Measurements from ENCODE around the gene CPNE5. TPM values are rescaled to one million over a fixed set of nuclear protein-coding genes. Genes with fewer than 3 reads are reported as not detected.

The CPNE5 gene
- total RNA-seq, 1 experiment from 2014 or later = not detected

DNA sequence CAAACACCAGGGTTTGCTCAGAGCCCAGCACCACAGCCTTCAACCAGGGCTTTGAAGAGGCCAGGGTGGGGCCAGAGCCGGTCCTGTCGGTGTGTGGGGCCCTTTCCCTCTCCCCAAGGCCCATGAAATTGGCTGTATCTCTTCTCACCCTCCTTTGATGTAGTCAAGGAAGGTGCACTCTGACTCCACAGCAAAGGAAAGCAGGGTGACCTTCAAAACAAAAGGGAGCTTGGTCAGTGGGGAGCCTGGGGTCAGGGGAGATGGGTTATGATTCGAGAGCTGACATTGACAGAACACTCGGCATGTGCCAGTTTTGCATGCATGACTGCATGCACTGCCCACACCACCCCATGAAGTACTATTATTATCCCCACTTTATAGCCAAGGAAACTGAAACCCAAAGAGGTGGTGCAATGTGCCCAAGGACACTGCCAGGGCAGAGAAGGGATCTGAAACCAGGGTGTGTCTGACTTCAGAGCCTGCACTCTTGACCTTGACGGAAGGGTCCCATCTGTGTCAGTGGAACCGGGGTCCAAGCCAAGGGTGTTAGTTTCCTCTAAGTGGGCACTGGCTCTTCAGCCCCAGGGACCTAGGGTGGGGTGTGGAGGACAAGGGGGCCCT is 86.2 kb downstream of the CPNE5 start:
- Histone ChIP-seq H3K4me1 (ENCODE audit: insufficient read depth, low read length) (peaks cover 43% of the 10 kb centered on the region), H3K9ac (ENCODE audit: low read length) (no peak overlapping the region), H3K4me3 (ENCODE audit: low read length) (no peak overlapping the region), H3K4me2 (ENCODE audit: low read length) (peak overlapping the region; percentile 18; the same call in 1 of the 2 replicates), H3K36me3 (ENCODE audit: low read depth, low read length) (no peaks in the 10 kb centered on the region), H3K9me2 (replicated peaks; ENCODE audit: low read length) (no peaks in the 10 kb centered on the region), H3K27ac (ENCODE audit: low read length) (peak overlapping the region; percentile 62), H3K79me2 (ENCODE audit: low read length) (no peaks in the 10 kb centered on the region), H3K27me3 (ENCODE audit: low read length) (no peaks in the 10 kb centered on the region), H4K20me1 (ENCODE audit: low read length) (no peaks in the 10 kb centered on the region), H2AFZ (ENCODE audit: low read length) (no peak overlapping the region), H3K9me3 (ENCODE audit: low read length) (no peaks in the 10 kb centered on the region), H3F3A (ENCODE audit: low read length, unreplicated experiment) (no peaks in the 10 kb centered on the region)
- DNase-seq (no peak), ATAC-seq (no peak)
- no TSS peak for BruUV-seq (replicated peaks)
- ChIA-PET CTCF (no interaction called here), POLR2A (ENCODE audit: unreplicated experiment) (no interaction called here)
- TF ChIP-seq EZH2 (IDR thresholded peaks at IDR 0.05; ENCODE audit: low read length, unreplicated experiment) (no peak), EZH2phosphoT487 (IDR thresholded peaks at IDR 0.05; ENCODE audit: borderline replicate concordance, low read length) (no peak)
- TF ChIP-seq, protein P1, sequence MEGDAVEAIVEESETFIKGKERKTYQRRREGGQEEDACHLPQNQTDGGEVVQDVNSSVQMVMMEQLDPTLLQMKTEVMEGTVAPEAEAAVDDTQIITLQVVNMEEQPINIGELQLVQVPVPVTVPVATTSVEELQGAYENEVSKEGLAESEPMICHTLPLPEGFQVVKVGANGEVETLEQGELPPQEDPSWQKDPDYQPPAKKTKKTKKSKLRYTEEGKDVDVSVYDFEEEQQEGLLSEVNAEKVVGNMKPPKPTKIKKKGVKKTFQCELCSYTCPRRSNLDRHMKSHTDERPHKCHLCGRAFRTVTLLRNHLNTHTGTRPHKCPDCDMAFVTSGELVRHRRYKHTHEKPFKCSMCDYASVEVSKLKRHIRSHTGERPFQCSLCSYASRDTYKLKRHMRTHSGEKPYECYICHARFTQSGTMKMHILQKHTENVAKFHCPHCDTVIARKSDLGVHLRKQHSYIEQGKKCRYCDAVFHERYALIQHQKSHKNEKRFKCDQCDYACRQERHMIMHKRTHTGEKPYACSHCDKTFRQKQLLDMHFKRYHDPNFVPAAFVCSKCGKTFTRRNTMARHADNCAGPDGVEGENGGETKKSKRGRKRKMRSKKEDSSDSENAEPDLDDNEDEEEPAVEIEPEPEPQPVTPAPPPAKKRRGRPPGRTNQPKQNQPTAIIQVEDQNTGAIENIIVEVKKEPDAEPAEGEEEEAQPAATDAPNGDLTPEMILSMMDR (conservative IDR thresholded peaks at IDR 0.05; ENCODE audit: low read depth, low read length) = no peak
- intact Hi-C loops (cut with micrococcal nuclease) = no loop called here

DNA sequence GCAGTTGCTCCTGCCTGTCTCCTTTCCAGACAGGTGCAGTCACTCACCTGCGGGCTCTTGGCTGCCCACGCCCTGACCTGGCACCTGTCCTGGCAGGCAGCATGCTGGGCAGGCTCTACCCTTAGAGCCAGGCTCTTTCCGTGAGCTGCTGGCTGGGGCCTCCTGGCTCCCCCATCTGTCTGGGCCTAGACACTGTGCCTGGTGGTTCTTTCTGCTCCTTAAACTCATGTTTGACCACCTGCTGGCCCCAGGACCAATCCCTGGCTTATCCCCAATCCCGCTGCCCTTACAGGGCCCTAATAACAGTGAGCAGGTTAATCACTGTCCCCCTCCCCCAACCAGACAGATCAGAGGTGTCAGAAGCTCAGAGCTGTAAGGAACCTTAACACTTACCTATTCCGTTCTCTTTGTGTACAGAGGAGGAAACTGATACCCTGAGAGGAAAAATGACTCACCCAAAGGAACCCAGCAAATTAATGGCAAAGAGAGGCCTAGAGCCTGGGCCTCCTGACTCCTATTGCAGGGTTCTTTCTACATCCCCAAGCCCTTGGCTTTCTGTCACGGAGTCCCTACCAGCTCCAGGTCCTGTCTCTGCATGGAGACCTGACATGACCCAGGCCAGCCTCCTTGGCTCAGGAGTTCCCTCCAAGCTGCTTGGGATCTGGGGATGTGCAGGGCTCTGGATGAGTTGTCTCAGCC is 86.9 kb downstream of the CPNE5 start:
- Histone ChIP-seq H3K9ac (ENCODE audit: low read length) (peak overlapping the region; percentile 18; the same call in 1 of the 2 replicates), H3K36me3 (ENCODE audit: low read depth, low read length) (no peaks in the 10 kb centered on the region), H3K4me2 (ENCODE audit: low read length) (peak overlapping the region; percentile 40), H3K9me3 (ENCODE audit: low read length) (no peaks in the 10 kb centered on the region), H3K27me3 (ENCODE audit: low read length) (no peaks in the 10 kb centered on the region), H4K20me1 (ENCODE audit: low read length) (no peaks in the 10 kb centered on the region), H3K4me3 (ENCODE audit: low read length) (no peak overlapping the region), H3K27ac (ENCODE audit: low read length) (peak overlapping the region; percentile 62), H3F3A (ENCODE audit: low read length, unreplicated experiment) (no peaks in the 10 kb centered on the region), H3K9me2 (replicated peaks; ENCODE audit: low read length) (no peaks in the 10 kb centered on the region), H2AFZ (ENCODE audit: low read length) (no peak overlapping the region), H3K4me1 (ENCODE audit: insufficient read depth, low read length) (peaks cover 43% of the 10 kb centered on the region), H3K79me2 (ENCODE audit: low read length) (no peaks in the 10 kb centered on the region)
- DNase-seq (peak; percentile 66), ATAC-seq (peak; percentile 71)
- POLR2A ChIA-PET (ENCODE audit: unreplicated experiment) = interaction anchor here (0.6 kb wide), 1 partner anchor 121 kb away, joined by 3 read pairs; no protein-coding TSS in a partner anchor
- intact Hi-C loops (cut with micrococcal nuclease) = no loop called here
- CTCF ChIA-PET = no interaction called here
- TF ChIP-seq, protein P1 (conservative IDR thresholded peaks at IDR 0.05; ENCODE audit: low read depth, low read length) = no peak
- no peak for TF ChIP-seq EZH2phosphoT487 (IDR thresholded peaks at IDR 0.05; ENCODE audit: borderline replicate concordance, low read length)
- no TSS peak for BruUV-seq (replicated peaks)

DNA sequence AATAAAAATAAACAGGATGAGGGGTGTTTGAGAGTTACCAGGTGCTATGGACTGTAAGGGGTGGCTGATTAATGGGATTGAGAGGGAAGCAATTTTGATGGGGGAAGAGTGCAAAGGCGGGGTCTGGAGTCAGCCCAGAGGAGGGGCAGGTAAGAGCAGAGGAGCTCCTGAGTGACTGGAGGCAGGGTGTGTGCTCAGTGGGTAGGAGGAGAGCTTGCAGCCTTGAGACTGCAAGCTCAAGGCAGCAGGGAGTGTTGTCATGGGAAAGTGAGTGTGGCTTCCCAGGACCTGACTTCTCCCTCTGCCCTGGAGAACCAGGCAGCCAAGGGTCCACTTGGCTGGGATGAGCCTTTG is 87.4 kb downstream of the CPNE5 start:
- H3K4me1 ChIP-seq (ENCODE audit: insufficient read depth, low read length) = peaks cover 39% of the 10 kb centered on the region
- no peaks in the 10 kb centered on the region for H4K20me1 ChIP-seq (ENCODE audit: low read length)
- no peak overlapping the region for H3K4me3 ChIP-seq (ENCODE audit: low read length)
- DNase-seq (no peak), ATAC-seq (peak; percentile 6; the same call in 1 of the 2 replicates)
- no peaks in the 10 kb centered on the region for H3K27me3 ChIP-seq (ENCODE audit: low read length)
- H2AFZ ChIP-seq (ENCODE audit: low read length) = no peak overlapping the region
- no TSS peak for BruUV-seq (replicated peaks)
- peak overlapping the region; percentile 18; the same call in 1 of the 2 replicates for H3K9ac ChIP-seq (ENCODE audit: low read length)
- POLR2A ChIA-PET (ENCODE audit: unreplicated experiment) = interaction anchor here (0.6 kb wide), 1 partner anchor 122 kb away, joined by 3 read pairs; no protein-coding TSS in a partner anchor
- H3F3A ChIP-seq (ENCODE audit: low read length, unreplicated experiment) = no peaks in the 10 kb centered on the region
- peak overlapping the region; percentile 62 for H3K27ac ChIP-seq (ENCODE audit: low read length)
- intact Hi-C loops (cut with micrococcal nuclease) = no loop called here
- H3K9me2 ChIP-seq (replicated peaks; ENCODE audit: low read length) = no peaks in the 10 kb centered on the region
- TF ChIP-seq, protein P1 (conservative IDR thresholded peaks at IDR 0.05; ENCODE audit: low read depth, low read length) = no peak
- H3K79me2 ChIP-seq (ENCODE audit: low read length) = no peaks in the 10 kb centered on the region
- H3K9me3 ChIP-seq (ENCODE audit: low read length) = no peaks in the 10 kb centered on the region
- CTCF ChIA-PET = no interaction called here
- no peaks in the 10 kb centered on the region for H3K36me3 ChIP-seq (ENCODE audit: low read depth, low read length)
- H3K4me2 ChIP-seq (ENCODE audit: low read length) = peak overlapping the region; percentile 40; the same call in 1 of the 2 replicates
